Measurements from ENCODE around the gene HNRNPUL1.
A peak's percentile ranks its signal among the peaks of the same experiment; 100 is the strongest.

The HNRNPUL1 gene

DNA sequence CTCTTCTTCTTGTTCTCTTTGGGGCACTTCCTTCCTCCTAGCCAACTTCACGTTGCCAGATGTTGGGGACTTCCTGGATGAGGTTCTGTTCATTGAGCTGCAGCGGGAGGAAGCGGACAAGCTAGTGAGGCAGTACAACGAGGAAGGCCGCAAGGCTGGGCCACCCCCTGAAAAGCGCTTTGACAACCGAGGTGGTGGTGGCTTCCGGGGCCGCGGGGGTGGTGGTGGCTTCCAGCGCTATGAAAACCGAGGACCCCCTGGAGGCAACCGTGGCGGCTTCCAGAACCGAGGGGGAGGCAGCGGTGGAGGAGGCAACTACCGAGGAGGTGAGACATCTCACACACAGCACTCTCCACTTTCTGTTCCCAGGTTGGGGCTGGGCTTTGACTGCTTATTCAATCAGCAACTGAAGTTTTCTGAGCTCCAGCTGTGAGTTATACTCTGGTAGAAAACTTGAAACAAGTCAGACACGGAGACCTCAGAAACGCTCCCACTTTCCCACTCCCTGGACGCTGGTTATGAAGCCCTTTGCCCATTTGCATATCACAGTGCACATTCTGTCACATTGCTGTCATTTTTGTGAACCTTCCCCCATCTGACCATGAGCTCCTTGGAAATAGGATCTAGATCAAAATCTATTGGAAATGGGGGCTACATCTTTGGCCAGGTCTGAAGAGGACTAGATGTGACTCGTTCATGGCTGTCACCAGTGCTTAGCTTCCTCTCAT is 38.6 kb downstream of the HNRNPUL1 start:
- peaks cover 100% of the 10 kb centered on the region for H3K36me3 ChIP-seq (ENCODE audit: insufficient read depth, low read length)
- no peaks in the 10 kb centered on the region for H3K27me3 ChIP-seq (ENCODE audit: insufficient read depth, low read length)
- 94% methylated on average over 21 of the region's 21 CpGs for WGBS
- no peaks in the 10 kb centered on the region for H3K9me3 ChIP-seq (ENCODE audit: insufficient read depth, low read depth, low read length)
- H3K9ac ChIP-seq (ENCODE audit: low read depth, low read length), result no peak overlapping the region
- H3K27ac ChIP-seq (ENCODE audit: low read depth, low read length), result no peak overlapping the region
- no peaks in the 10 kb centered on the region for H3K4me1 ChIP-seq (ENCODE audit: insufficient read depth, low read length)
- no peak overlapping the region for H3K4me3 ChIP-seq (ENCODE audit: low read length)

DNA sequence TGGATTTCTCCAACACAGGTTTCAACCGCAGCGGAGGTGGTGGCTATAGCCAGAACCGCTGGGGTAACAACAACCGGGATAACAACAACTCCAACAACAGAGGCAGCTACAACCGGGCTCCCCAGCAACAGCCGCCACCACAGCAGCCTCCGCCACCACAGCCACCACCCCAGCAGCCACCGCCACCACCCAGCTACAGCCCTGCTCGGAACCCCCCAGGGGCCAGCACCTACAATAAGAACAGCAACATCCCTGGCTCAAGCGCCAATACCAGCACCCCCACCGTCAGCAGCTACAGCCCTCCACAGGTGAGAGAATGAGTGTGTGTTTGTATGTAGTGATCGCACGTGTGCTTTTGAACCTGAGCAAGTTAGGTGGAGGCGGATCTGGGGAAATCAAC is 39.8 kb downstream of the HNRNPUL1 start:
- Histone ChIP-seq H3K36me3 (ENCODE audit: insufficient read depth, low read length) (peaks cover 90% of the 10 kb centered on the region), H3K9me3 (ENCODE audit: insufficient read depth, low read depth, low read length) (no peaks in the 10 kb centered on the region), H3K27ac (ENCODE audit: low read depth, low read length) (no peak overlapping the region), H3K9ac (ENCODE audit: low read depth, low read length) (no peak overlapping the region), H3K27me3 (ENCODE audit: insufficient read depth, low read length) (no peaks in the 10 kb centered on the region), H3K4me3 (ENCODE audit: low read length) (no peak overlapping the region), H3K4me1 (ENCODE audit: insufficient read depth, low read length) (peaks cover 5% of the 10 kb centered on the region; the same call in 1 of the 2 replicates)
- 95% methylated on average over 14 of the region's 14 CpGs for WGBS

DNA sequence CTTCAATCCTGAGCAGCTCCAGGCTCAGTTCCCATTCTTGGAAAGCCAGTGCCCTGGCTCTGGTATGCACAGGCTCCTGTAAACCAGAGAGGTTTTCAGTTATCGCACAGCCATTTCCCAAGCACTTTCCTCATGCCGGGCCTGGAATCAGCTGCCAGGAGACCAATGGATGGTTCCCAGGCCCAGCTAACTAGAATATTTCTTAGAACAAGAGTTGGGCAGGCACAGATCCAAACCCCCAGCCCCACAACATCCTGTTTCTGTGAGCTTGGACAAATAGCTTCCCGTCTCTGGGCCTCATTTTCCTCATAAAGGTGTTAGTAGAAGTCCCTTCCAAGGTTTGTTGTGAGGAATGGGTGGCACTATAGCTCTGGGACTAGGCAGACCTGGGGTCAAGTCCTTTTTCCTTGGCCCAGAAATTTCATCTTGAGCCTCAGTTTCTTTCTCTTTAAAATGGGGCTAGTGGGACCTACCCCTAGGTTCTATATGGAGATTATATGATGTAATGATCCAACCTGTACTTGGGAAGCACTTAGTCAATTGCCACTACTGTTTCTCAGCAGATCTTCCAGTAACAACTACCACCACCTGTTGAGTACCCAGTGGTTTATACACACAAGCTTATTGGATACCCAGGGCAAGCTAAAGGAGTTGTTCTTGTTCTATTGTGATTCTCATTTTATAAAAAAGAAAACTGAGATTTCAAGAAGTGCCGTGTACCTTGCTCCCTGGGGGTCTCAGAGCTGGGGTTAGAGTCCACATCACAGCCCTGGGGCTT is 40.7 kb downstream of the HNRNPUL1 start:
- Histone ChIP-seq H3K4me1 (ENCODE audit: insufficient read depth, low read length) (peaks cover 5% of the 10 kb centered on the region; the same call in 1 of the 2 replicates), H3K9me3 (ENCODE audit: insufficient read depth, low read depth, low read length) (no peaks in the 10 kb centered on the region), H3K4me3 (ENCODE audit: low read length) (no peak overlapping the region), H3K9ac (ENCODE audit: low read depth, low read length) (no peak overlapping the region), H3K36me3 (ENCODE audit: insufficient read depth, low read length) (peaks cover 81% of the 10 kb centered on the region), H3K27ac (ENCODE audit: low read depth, low read length) (no peak overlapping the region), H3K27me3 (ENCODE audit: insufficient read depth, low read length) (no peaks in the 10 kb centered on the region)
- WGBS, result 94% methylated on average over 4 of the region's 4 CpGs

DNA sequence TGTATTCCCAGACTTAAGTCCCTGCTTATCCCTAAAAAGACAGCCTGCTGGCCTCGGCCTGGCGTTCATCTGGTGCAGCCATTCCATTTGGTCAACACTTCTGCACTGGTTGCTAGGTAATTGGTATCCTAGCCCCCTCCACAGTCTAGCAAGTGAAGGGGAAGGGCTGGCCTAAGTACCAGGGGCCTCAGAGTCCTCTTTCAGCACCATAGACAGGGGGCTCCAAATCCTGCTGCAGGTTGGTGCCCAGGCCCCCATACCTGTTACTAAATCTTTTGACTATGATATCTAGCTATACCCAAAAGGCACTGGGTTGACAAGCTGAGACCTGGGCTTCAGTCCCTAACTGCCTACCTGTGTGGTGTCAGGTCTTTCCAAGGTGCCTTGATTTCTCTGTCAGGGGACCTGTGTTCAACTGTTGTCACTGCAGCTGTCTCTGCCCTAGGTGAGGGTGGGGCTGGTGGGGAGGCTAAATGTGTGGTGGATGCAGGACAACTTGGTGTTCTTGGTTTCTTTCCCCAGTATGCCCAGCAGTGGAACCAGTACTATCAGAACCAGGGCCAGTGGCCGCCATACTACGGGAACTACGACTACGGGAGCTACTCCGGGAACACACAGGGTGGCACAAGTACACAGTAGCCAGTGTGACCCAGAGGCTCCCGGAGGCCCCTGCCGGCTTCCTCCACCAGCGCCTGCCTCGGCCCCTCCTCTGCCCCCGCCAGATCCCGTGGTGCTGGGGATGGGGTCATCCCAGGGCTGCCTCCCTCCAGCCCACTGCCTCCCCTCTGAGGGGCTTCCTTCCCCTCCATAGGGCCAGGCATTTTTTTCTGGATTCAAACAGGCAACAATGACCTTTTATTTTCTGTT is 42.0 kb downstream of the HNRNPUL1 start:
- Histone ChIP-seq H3K9ac (ENCODE audit: low read depth, low read length) (no peak overlapping the region), H3K4me1 (ENCODE audit: insufficient read depth, low read length) (peaks cover 5% of the 10 kb centered on the region; the same call in 1 of the 2 replicates), H3K27me3 (ENCODE audit: insufficient read depth, low read length) (no peaks in the 10 kb centered on the region), H3K36me3 (ENCODE audit: insufficient read depth, low read length) (peaks cover 68% of the 10 kb centered on the region), H3K9me3 (ENCODE audit: insufficient read depth, low read depth, low read length) (no peaks in the 10 kb centered on the region), H3K4me3 (ENCODE audit: low read length) (no peak overlapping the region), H3K27ac (ENCODE audit: low read depth, low read length) (no peak overlapping the region)
- 91% methylated on average over 13 of the region's 13 CpGs for WGBS

DNA sequence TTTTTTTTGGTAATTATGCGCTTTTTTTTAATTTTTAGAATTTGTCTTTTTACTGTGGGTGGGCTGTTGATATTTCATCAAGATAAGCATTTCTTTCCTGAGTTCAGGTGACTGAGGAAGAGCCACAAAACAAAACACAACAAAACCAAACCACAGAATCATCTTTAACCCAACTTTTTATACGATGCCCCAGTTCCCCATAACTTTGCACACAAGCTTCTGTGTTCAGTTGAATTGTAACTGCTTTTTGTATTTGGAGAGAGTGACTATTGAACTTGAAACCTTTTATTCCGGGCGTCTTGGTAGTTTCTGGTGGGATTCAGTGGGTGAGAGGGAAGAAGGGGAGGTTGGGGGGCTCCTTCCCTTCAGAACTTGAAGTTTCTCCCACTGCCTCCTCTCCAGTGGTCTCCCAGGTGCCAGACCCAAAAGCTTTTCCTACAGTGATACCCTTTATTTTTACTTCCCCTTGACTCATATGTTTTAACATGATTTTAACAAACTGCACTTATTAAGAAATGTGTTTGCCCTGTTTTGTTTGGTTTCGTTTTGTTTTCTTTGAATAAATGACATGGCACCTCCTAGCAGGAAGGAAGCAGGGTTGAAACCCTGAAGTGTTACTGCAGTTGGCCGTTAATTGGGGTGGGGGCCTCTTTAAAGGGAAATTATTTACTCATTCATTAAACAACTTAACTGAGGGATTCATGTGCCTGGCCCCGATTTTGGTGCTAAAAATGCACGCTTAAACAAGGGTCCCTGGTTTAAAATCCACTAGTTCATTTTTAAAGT is 43.1 kb downstream of the HNRNPUL1 start:
- no peak overlapping the region for H3K9ac ChIP-seq (ENCODE audit: low read depth, low read length)
- peaks cover 5% of the 10 kb centered on the region; the same call in 1 of the 2 replicates for H3K4me1 ChIP-seq (ENCODE audit: insufficient read depth, low read length)
- no peak overlapping the region for H3K27ac ChIP-seq (ENCODE audit: low read depth, low read length)
- H3K9me3 ChIP-seq (ENCODE audit: insufficient read depth, low read depth, low read length), result no peaks in the 10 kb centered on the region
- H3K27me3 ChIP-seq (ENCODE audit: insufficient read depth, low read length), result no peaks in the 10 kb centered on the region
- peaks cover 57% of the 10 kb centered on the region for H3K36me3 ChIP-seq (ENCODE audit: insufficient read depth, low read length)
- no peak overlapping the region for H3K4me3 ChIP-seq (ENCODE audit: low read length)
- WGBS, result 85% methylated on average over 7 of the region's 8 CpGs

DNA sequence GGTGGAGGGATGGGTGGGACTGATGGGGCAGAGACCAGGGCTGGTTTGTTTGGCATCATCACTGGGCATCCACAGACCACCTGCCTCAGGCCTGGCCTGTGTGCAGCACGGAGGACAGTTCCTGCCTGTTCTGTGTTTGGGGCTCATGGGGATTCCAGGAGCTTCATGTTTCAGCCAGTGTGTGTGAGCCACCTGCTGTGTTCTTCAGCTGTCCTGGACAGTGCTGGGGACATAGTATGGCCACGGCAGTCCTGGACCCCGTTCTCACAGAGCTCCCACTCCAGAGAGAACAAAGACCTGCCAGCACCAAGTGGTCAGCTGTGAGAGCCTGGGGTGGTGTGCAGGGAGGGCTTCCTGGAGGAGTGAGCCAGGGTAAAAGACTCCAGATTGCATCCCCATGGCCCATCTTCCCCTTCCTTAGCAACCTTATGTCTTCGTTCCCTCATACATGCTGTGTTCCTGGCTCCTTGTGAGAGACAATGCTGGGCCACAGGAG is 43.8 kb downstream of the HNRNPUL1 start:
- Histone ChIP-seq H3K9ac (ENCODE audit: low read depth, low read length) (no peak overlapping the region), H3K4me3 (ENCODE audit: low read length) (no peak overlapping the region), H3K27me3 (ENCODE audit: insufficient read depth, low read length) (no peaks in the 10 kb centered on the region), H3K4me1 (ENCODE audit: insufficient read depth, low read length) (peaks cover 5% of the 10 kb centered on the region; the same call in 1 of the 2 replicates), H3K36me3 (ENCODE audit: insufficient read depth, low read length) (peaks cover 57% of the 10 kb centered on the region), H3K9me3 (ENCODE audit: insufficient read depth, low read depth, low read length) (no peaks in the 10 kb centered on the region), H3K27ac (ENCODE audit: low read depth, low read length) (peak overlapping the region; percentile 65)
- 95% methylated on average over 4 of the region's 4 CpGs for WGBS

DNA sequence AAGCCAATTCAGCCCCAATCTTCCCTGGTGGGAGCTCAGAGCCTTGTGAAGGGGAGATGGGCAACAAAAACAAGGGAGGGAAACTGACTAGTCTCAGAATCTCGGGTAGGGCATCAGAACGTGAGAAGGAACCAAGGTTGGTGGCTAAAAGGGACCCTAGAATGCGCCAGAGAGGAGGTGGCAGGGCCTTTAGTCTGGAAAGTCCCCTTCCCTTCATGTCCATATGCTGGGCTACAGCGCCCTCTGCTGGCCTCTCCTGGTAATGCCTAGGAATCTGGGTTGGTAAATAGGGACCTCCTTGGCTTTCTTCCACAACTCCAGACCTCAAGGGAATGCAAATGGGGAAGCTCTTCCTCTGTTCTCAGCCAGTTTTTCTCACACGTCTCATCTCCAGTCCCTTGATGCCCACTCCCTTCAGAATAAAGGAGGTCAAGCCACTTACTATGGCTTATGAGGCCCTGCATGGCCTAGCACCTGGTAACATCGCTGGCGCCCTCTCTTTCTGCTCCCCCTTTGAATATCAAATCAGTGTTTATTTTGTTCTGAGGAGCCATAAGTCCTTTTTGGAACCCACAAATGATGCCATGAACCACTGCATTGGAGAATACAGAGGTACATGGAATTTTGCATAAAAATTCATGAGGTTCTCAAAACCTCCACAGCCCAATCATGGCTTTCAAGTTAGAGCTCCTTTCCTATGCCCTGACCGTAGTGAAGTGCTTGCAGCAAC is 44.4 kb downstream of the HNRNPUL1 start:
- peaks cover 57% of the 10 kb centered on the region for H3K36me3 ChIP-seq (ENCODE audit: insufficient read depth, low read length)
- peaks cover 5% of the 10 kb centered on the region; the same call in 1 of the 2 replicates for H3K4me1 ChIP-seq (ENCODE audit: insufficient read depth, low read length)
- no peaks in the 10 kb centered on the region for H3K9me3 ChIP-seq (ENCODE audit: insufficient read depth, low read depth, low read length)
- no peaks in the 10 kb centered on the region for H3K27me3 ChIP-seq (ENCODE audit: insufficient read depth, low read length)
- H3K27ac ChIP-seq (ENCODE audit: low read depth, low read length), result peak overlapping the region; percentile 65
- H3K9ac ChIP-seq (ENCODE audit: low read depth, low read length), result no peak overlapping the region
- 40% methylated on average over 8 of the region's 8 CpGs for WGBS
- no peak overlapping the region for H3K4me3 ChIP-seq (ENCODE audit: low read length)

DNA sequence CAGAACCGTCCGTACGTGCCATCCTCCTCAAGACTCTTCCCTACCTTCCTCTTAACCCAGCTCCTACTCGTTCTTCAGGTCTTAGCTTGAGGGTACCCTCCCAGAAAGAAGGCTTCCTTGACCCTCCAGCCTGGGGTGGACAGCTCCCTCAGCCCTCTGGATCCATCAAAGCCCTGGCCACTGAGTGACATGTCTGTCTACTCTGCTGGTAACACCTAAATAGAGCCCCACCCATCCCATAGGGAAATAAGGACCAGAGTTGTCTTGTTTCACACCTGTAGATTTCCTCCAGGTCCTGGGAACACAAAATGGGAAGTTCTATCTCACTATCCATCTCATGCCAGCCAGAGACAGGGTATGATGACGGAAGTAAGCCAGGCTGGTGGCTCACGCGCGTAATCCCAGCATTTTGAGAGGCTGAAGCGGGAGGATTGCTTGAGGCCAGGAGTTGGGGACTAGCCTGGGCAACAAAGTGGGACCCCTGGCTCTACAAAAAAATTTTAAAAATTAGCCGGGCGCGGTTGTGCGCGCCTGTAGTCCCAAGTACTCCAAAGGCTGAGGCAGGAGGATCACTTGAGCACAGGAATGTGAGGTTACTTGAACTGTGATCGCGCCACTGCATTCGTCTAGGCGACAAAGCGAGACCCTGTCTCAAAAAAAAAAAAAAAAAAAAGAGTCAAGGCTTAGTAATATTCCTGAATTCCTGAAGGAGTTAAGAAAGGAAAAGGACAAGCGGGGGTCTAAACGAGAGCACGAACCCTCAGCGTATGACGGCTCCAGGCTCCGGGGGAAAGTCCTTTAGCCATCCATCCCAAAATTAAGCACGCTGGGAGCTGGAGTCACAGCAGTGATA is 45.2 kb downstream of the HNRNPUL1 start:
- peak overlapping the region; percentile 71 for H3K4me3 ChIP-seq (ENCODE audit: low read length)
- H3K9me3 ChIP-seq (ENCODE audit: insufficient read depth, low read depth, low read length), result no peaks in the 10 kb centered on the region
- H3K27me3 ChIP-seq (ENCODE audit: insufficient read depth, low read length), result no peaks in the 10 kb centered on the region
- peaks cover 5% of the 10 kb centered on the region; the same call in 1 of the 2 replicates for H3K4me1 ChIP-seq (ENCODE audit: insufficient read depth, low read length)
- WGBS, result 56% methylated on average over 26 of the region's 26 CpGs
- peak overlapping the region; percentile 94 for H3K27ac ChIP-seq (ENCODE audit: low read depth, low read length)
- H3K9ac ChIP-seq (ENCODE audit: low read depth, low read length), result peak overlapping the region; percentile 93
- peaks cover 56% of the 10 kb centered on the region for H3K36me3 ChIP-seq (ENCODE audit: insufficient read depth, low read length)

DNA sequence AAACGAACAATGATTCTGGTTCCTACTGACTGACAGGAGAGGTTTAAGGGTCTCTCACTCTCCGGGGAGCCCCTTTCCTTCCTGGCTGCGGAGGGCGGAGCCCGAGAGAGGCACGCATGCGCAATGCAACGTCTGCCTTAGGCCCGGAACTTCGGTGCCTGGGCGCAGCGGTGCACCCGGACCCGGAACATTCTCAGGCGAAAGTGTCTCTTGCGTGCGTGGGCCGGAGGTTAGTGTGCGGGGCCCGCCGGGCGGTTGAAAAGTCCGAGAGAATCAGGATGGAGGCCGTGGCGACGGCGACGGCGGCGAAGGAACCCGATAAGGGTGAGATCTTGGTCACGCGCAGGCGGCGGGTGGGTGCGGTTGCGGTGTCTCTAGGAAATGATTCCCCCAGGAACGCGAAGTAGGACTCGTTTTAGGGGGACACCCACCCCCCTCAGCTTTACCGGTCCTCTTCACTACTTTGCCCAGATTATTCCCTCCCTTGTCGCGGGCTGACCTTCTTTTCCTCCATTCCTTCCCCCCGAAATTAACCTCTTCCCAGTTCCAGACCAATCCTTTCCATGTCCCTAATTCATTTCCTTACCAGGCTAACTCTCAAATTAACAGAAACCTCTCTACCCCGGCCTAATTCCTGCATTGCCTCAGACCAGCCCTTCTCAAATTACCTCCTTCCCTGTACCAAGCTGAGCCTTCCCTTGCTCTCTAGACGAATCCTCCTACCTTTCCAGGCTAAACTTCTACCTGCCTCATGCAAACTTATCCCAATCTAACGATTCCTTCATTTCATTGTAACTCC is 46.1 kb downstream of the HNRNPUL1 start, which contains the start of gene CCDC97:
Gene CCDC97 (plus strand): TSS at position 140 of the 799 bp plus-strand sequence. CDS start 139 bp downstream, at position 279.
- Histone ChIP-seq H3K36me3 (ENCODE audit: insufficient read depth, low read length) (peaks cover 52% of the 10 kb centered on the region), H3K27ac (ENCODE audit: low read depth, low read length) (peak within 1 kb of the TSS; percentile 94)
- WGBS, result under 1% methylated on average over 47 of the region's 47 CpGs

More for the DNA sequence above, 46.1 kb downstream of the HNRNPUL1 start, which contains the start of gene CCDC97:
- no peaks in the 10 kb centered on the region for H3K27me3 ChIP-seq (ENCODE audit: insufficient read depth, low read length)
- H3K4me3 ChIP-seq (ENCODE audit: low read length), result peak within 1 kb of the TSS; percentile 71
- peaks cover 5% of the 10 kb centered on the region; the same call in 1 of the 2 replicates for H3K4me1 ChIP-seq (ENCODE audit: insufficient read depth, low read length)
- H3K9me3 ChIP-seq (ENCODE audit: insufficient read depth, low read depth, low read length), result no peaks in the 10 kb centered on the region
- H3K9ac ChIP-seq (ENCODE audit: low read depth, low read length), result peak within 1 kb of the TSS; percentile 93

All from HUES64 (cell line).